GM18951 (cell line): ENCODE data around the gene TMEM178A.

Experiments used
- POLR2A ChIP-seq: IDR thresholded peaks from 4 replicates; pipeline ENCODE4 v1.6.1; 2011; ENCODE audit warnings: mild to moderate bottlenecking; ENCODE audit not compliant: insufficient read length, insufficient read depth; ENCODE audit errors: extremely low read depth
- in situ Hi-C: fragments of 300-500 bp; cut with MboI; formaldehyde crosslinking; loops from one replicate; pipeline ENCODE4 v1.12.0; 2022; ENCODE audit warnings: low sequenced_read_pairs, mixed read lengths, inconsistent platforms; ENCODE audit not compliant: unreplicated experiment

The TMEM178A gene

GRCh38 chr2:39659765-39660611 lies 5.7 kb upstream of the TMEM178A start:
- in situ Hi-C loops = no loop called here
- TF ChIP-seq POLR2A = no peak

DNA sequence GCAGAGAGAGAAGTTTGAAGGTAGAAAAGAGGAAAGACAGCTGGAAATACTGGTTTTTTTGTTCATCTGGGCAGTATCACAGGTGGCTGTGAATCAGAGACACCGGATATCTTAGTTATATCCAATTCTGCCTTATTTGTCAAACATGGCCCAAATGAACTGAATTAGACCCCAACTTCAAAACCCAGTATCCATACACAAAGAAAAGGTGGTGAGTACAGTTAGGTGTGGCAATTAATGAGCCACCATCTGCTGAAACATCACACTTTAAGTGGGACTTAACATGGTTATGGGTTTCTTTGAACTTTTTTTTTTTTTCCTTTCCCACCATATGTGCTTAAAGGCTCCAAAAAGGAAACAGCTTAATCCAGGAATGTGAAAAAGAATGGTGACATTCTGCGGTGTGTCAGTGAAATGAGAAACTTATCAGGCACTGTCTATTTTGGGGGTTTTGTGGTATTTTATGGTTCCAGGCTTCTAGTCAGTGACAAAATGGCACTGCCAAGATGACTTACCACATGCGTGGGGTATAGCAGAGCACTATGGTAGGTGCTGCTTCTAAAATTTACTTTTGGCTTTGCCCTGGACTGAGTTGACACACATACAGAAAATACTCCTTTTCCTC lies 5.0 kb upstream of the TMEM178A start:
- no peak for TF ChIP-seq POLR2A

GRCh38 chr2:39661826-39662225 lies 3.9 kb upstream of the TMEM178A start:
- no peak for TF ChIP-seq POLR2A

More for the DNA sequence above, 5.0 kb upstream of the TMEM178A start:
- in situ Hi-C loops = no loop called here

GRCh38 chr2:39663187-39663930 lies 2.4 kb upstream of the TMEM178A start:
- TF ChIP-seq POLR2A = no peak
- in situ Hi-C loops = no loop called here

More at GRCh38 chr2:39661826-39662225, 3.9 kb upstream of the TMEM178A start:
- in situ Hi-C loops = no loop called here

GRCh38 chr2:39664232-39664887 lies 1.4 kb upstream of the TMEM178A start:
- in situ Hi-C loops = no loop called here
- no peak for TF ChIP-seq POLR2A

- in situ Hi-C loops = no loop called here
These were observed 677 bp upstream of the TMEM178A start for GRCh38 chr2:39664888-39665591.

DNA sequence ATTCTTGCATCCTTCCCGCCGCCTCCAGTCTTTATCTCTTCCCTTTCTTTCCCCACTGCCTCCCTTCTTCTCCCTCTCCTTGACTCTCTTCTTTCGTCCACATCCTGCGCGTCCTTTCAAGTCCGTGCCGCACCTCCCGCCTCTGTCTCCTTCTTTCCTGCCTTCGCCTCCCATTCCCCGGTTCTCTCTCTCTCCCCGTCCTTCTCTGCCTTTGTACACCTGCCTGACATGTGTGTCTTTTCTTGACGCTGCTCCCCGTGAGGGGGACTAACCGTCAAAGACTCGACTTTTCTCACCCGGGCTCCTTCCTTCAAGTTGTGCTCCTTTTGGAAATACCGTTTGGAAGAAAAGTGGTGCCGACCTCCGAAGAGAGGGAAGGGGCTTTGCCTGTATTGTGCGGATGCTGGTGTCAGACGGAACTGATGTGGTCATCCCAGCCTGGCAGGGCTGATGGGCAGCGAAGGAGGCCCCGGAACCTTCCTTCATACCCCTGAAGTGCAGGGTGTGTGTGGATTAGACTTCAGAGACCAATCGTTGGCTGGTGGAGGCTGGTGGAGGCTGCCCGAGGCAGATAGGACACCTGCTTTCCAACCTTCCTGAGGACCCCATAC lies 879 bp downstream of the TMEM178A start:
- in situ Hi-C loops = no loop called here
- TF ChIP-seq POLR2A = no peak

More at GRCh38 chr2:39664888-39665591, 677 bp upstream of the TMEM178A start:
- no peak for TF ChIP-seq POLR2A

GRCh38 chr2:39667104-39667885 lies 1.6 kb downstream of the TMEM178A start:
- in situ Hi-C loops = no loop called here
- no peak for TF ChIP-seq POLR2A

DNA sequence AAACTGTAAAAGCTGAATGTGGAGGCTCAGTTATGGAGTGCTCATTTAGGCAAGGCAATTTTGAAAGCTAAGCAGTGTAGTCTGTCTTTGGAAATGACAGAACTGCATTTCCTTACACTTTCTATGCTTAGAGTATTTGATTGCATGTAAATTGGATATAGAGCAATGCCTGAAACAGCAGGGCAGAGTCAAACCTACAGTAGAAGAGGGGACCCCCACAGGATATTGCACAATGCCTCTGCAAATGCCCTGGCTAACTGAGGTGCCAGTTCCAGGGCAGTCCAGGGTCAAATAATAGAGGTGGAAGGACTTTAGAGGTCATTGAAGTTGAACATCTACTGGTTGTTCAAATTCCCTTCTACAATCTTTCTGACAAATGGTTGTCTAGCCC lies 2.2 kb downstream of the TMEM178A start:
- TF ChIP-seq POLR2A = no peak
- in situ Hi-C loops = no loop called here

- in situ Hi-C loops = no loop called here
These were observed 2.9 kb downstream of the TMEM178A start for GRCh38 chr2:39668576-39669080.

GRCh38 chr2:39671604-39672003 lies 5.9 kb downstream of the TMEM178A start:
- no peak for TF ChIP-seq POLR2A
- in situ Hi-C loops = no loop called here

More at GRCh38 chr2:39668576-39669080, 2.9 kb downstream of the TMEM178A start:
- TF ChIP-seq POLR2A = no peak
